ENCODE results near the gene VMA21. TPM values are rescaled to one million over a fixed set of nuclear protein-coding genes. Genes with fewer than 3 reads are reported as not detected.

The VMA21 gene
- total and polyA plus RNA-seq, 2 of the 4 experiments (the other 2 are of a cell fraction) = 12.3 to 28.5 TPM

- H3K9me3 ChIP-seq (ENCODE audit: control insufficient read depth, insufficient read depth, low read length) = no peaks in the 10 kb centered on the region
- in situ Hi-C loops (cut with MboI; ENCODE audit: low sequenced_read_pairs) (no loop called here), dilution Hi-C loops (cut with HindIII; ENCODE audit: low sequenced_read_pairs, unreplicated experiment) (no loop called here)
- TF ChIP-seq BHLHE40 (IDR thresholded peaks at IDR 0.05; ENCODE audit: low read depth, low read length) = no peak
- TF ChIP-seq MXI1 (IDR thresholded peaks at IDR 0.05; ENCODE audit: borderline replicate concordance, low read depth, low read length) = no peak
- no peak for TF ChIP-seq MAFK (IDR thresholded peaks at IDR 0.05; ENCODE audit: low read depth, low read length)
- no peak for TF ChIP-seq RFX5 (IDR thresholded peaks at IDR 0.05; ENCODE audit: low read depth, low read length)
- no peak for TF ChIP-seq NFE2L2 (IDR thresholded peaks at IDR 0.05; ENCODE audit: low read depth, low read length)
- no peak for TF ChIP-seq POLR2A (IDR thresholded peaks at IDR 0.05; ENCODE audit: low read depth, low read length)
- peak; percentile 33; the same call in 1 of the 2 replicates for TF ChIP-seq RAD21 (IDR thresholded peaks at IDR 0.05; ENCODE audit: low read length)
- no peak for TF ChIP-seq USF2 (IDR thresholded peaks at IDR 0.05; ENCODE audit: low read depth, low read length)
- no peak for TF ChIP-seq CHD1 (IDR thresholded peaks at IDR 0.05; ENCODE audit: low read depth, low read length)
- TF ChIP-seq SMC3 (IDR thresholded peaks at IDR 0.05; ENCODE audit: low read depth, low read length) = peak; percentile 23; the same call in 1 of the 2 replicates
- no peak for TF ChIP-seq CEBPB (IDR thresholded peaks at IDR 0.05; ENCODE audit: low read depth, low read length)
- no peak for TF ChIP-seq MAZ (IDR thresholded peaks at IDR 0.05; ENCODE audit: borderline replicate concordance, low read depth, low read length)
- no peak for TF ChIP-seq FOS (IDR thresholded peaks at IDR 0.05; ENCODE audit: low read depth, low read length)
- TF ChIP-seq ELK1 (IDR thresholded peaks at IDR 0.05; ENCODE audit: borderline replicate concordance, low read depth, low read length) = no peak
- TF ChIP-seq RCOR1 (IDR thresholded peaks at IDR 0.05; ENCODE audit: insufficient replicate concordance, low read length) = no peak
Measured at GRCh38 chrX:151359931-151360871, 36.8 kb upstream of the VMA21 start.

More at GRCh38 chrX:151359931-151360871, 36.8 kb upstream of the VMA21 start:
- Histone ChIP-seq H3K9ac (ENCODE audit: low read depth, low read length) (no peak overlapping the region), H2AK9ac (replicated peaks; ENCODE audit: low read depth, low read length, poor library complexity) (no peak overlapping the region), H3K18ac (ENCODE audit: low read depth, low read length) (no peak overlapping the region), H3K14ac (replicated peaks; ENCODE audit: low read depth, low read length) (no peak overlapping the region), H4K5ac (ENCODE audit: low read depth, low read length) (no peak overlapping the region), H3K79me1 (ENCODE audit: low read depth in 1 of 2, low read length in 2 of 2) (no peaks in the 10 kb centered on the region), H3K27me3 (ENCODE audit: control insufficient read depth, insufficient read depth, low read length) (no peaks in the 10 kb centered on the region), H4K91ac (ENCODE audit: insufficient read depth, low read depth, low read length) (no peak overlapping the region), H2BK15ac (ENCODE audit: low read depth, low read length) (no peak overlapping the region), H2BK20ac (ENCODE audit: low read depth, low read length) (no peak overlapping the region), H2BK120ac (ENCODE audit: low read depth, low read length) (no peak overlapping the region), H3K4me3 (ENCODE audit: insufficient read depth, low read depth, low read length) (no peak overlapping the region), H3K36me3 (ENCODE audit: control insufficient read depth, insufficient read depth, low read length) (no peaks in the 10 kb centered on the region), H2AK5ac (ENCODE audit: low read depth, low read length) (no peak overlapping the region), H3K27ac (ENCODE audit: insufficient read depth, low read length) (no peak overlapping the region), H4K20me1 (ENCODE audit: insufficient read depth, low read length) (no peaks in the 10 kb centered on the region), H2BK5ac (ENCODE audit: low read depth, low read length, poor library complexity, severe bottlenecking) (no peak overlapping the region), H3K9me1 (ENCODE audit: insufficient read depth, low read length) (no peaks in the 10 kb centered on the region), H3K56ac (ENCODE audit: extremely low read depth, insufficient read depth, low read length) (no peak overlapping the region), H2AFZ (replicated peaks; ENCODE audit: low read length, poor library complexity) (peak overlapping the region; percentile 77), H3K4me2 (ENCODE audit: low read depth, low read length) (0 out of 2 replicates have a peak overlapping the region, but pooled peaks have one; percentile 41), H3K23ac (ENCODE audit: low read depth, low read length) (no peak overlapping the region), H3K4ac (ENCODE audit: low read depth, low read length) (no peak overlapping the region), H3K4me1 (ENCODE audit: control insufficient read depth, insufficient read depth, low read length) (no peaks in the 10 kb centered on the region), H4K8ac (ENCODE audit: low read depth in 2 of 2, low read length in 2 of 2) (no peak overlapping the region)
- WGBS, 2 experiments (ENCODE audit: extremely low coverage in 2 of 2, insufficient read length in 1 of 2) = no CpG with 5 or more reads among the region's 25 CpGs
- no peak for DNase-seq
- BruUV-seq (replicated peaks) = no TSS peak
- peak; percentile 74 for ATAC-seq (ENCODE audit: low read depth)
- CTCF ChIA-PET = interaction anchor here (0.6 to 1.3 kb wide), 5 partner anchors 18 to 506 kb away, joined by 3 to 4 read pairs (median 3); no protein-coding TSS in a partner anchor
- POLR2A ChIA-PET (ENCODE audit: unreplicated experiment) = no interaction called here
- intact Hi-C loops (cut with micrococcal nuclease) = loop anchor here (2.0 kb wide), 1 partner anchor 209 kb away; no protein-coding TSS in a partner anchor

Measured in IMR-90 (cell line).